Measurements from ENCODE around the gene CNN1.

GRCh38 chr19:11556634-11557420 is 18.2 kb downstream of the CNN1 start:
- TF ChIP-seq CTCF (IDR thresholded peaks at IDR 0.05; ENCODE audit: borderline replicate concordance, extremely low read depth, low read length, poor library complexity, severe bottlenecking), result no peak
- no peak for TF ChIP-seq EZH2 (IDR thresholded peaks at IDR 0.05; ENCODE audit: borderline replicate concordance, low read depth, low read length, severe bottlenecking)

Data from DND-41 (cell line).